GM12873 (cell line): ENCODE measurements around the gene DUSP7.

Source experiments
- TF ChIP-seq, protein P1 (sequence below): IDR thresholded peaks from 2 replicates; pipeline ENCODE4 v1.5.1; 2012; ENCODE audit warnings: low read depth, mild to moderate bottlenecking, moderate library complexity, low read length, control low read depth; ENCODE audit not compliant: insufficient read depth; ENCODE audit errors: missing control alignments

Gene DUSP7

GRCh38 chr3:52022323-52023100, 33.9 kb downstream of the DUSP7 start:
- TF ChIP-seq, protein P1, sequence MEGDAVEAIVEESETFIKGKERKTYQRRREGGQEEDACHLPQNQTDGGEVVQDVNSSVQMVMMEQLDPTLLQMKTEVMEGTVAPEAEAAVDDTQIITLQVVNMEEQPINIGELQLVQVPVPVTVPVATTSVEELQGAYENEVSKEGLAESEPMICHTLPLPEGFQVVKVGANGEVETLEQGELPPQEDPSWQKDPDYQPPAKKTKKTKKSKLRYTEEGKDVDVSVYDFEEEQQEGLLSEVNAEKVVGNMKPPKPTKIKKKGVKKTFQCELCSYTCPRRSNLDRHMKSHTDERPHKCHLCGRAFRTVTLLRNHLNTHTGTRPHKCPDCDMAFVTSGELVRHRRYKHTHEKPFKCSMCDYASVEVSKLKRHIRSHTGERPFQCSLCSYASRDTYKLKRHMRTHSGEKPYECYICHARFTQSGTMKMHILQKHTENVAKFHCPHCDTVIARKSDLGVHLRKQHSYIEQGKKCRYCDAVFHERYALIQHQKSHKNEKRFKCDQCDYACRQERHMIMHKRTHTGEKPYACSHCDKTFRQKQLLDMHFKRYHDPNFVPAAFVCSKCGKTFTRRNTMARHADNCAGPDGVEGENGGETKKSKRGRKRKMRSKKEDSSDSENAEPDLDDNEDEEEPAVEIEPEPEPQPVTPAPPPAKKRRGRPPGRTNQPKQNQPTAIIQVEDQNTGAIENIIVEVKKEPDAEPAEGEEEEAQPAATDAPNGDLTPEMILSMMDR: no peak

DNA sequence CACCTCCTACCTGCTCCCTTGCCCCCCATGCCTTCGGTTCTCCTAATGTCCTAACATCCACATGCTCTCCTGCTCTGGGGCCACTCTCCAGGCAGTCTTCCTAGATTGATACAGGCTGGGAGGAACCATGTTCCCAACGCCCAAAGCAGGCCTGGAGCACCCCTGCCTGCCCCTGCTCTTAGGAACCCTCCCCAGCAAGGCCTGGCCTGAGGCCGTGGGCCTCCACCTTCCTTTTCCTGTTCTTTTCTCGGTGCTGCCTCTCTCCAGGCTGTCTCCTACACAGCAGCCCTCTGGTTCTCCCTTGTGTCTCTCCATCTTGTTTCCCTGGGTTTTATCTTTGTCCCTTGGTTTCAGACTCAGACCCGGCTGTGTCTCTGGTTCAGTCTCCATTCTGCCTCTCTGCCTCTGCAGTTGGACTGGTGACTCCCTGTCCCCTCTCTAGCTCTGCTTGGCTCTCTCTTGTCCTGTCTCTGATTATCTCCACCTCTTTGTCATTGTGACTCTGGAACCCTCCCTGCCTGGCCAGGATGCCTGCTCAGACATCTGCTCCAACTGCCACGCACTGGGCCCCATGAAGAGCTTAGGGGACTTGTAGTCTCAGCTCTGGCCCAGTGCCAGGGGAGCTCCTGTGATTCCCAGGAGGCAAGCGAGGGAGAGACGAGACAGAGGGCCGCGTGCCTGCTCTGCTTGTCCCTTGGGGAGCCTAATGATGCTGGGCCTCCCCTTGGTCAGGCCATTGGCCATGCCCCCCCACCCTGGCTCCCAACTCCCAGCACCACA, 34.7 kb downstream of the DUSP7 start:
- TF ChIP-seq, protein P1: no peak

- TF ChIP-seq, protein P1: no peak
Measured at GRCh38 chr3:52020796-52021195, 35.6 kb downstream of the DUSP7 start.

- TF ChIP-seq, protein P1: no peak
Measured at GRCh38 chr3:52019352-52020080, 36.9 kb downstream of the DUSP7 start.

- TF ChIP-seq, protein P1: no peak
Measured at GRCh38 chr3:52018319-52019000, 37.9 kb downstream of the DUSP7 start.

- TF ChIP-seq, protein P1: no peak
Measured at GRCh38 chr3:52017586-52017985, 38.8 kb downstream of the DUSP7 start.
